IMR-90 (cell line): ENCODE measurements around the gene RASGRP3. TPM values are rescaled to one million over a fixed set of nuclear protein-coding genes. Genes with fewer than 3 reads are reported as not detected.

Source experiments
- ATAC-seq: fragments of 200-7000 bp; cut with Tn5 transposase; 2 replicates; pipeline ENCODE4 v1.9.1; 2020; ENCODE audit warnings: low read depth, mild to moderate bottlenecking, moderate library complexity
- BruUV-seq: library from RNA; stranded (reverse); fragments of 400-500 nt; replicated peaks from 2 replicates; lab custom pipeline; 2021; lab: Mats Ljungman, UMichigan
- CTCF ChIA-PET: fragments of 300-600 bp; formaldehyde crosslinking; extraction: SDS; loops from one replicate; lab custom pipeline; 2021; ENCODE audit warnings: antibody characterized with exemption; lab: Yijun Ruan, JAX
- POLR2A ChIA-PET: fragments of 300-600 bp; sonication (Branson Sonifier 250); formaldehyde crosslinking; loops from one replicate; lab custom pipeline; 2022; ENCODE audit warnings: antibody characterized with exemption; ENCODE audit not compliant: unreplicated experiment; lab: Charles Lee
- DNase-seq: peaks from one replicate; pipeline ENCODE4 v3.0.0; 2013
- H2AFZ ChIP-seq: replicated peaks from 2 replicates; pipeline ENCODE3; 2013; ENCODE audit warnings: low read length, mild to moderate bottlenecking; ENCODE audit not compliant: poor library complexity
- H2AK5ac ChIP-seq: 2 replicates; pipeline ENCODE4 v1.6.1; 2013; ENCODE audit warnings: low read depth, low read length, inconsistent platforms
- H2AK9ac ChIP-seq: replicated peaks from 2 replicates; pipeline ENCODE3; 2013; ENCODE audit warnings: mild to moderate bottlenecking, low read depth, low read length, moderate library complexity; ENCODE audit not compliant: poor library complexity
- H2BK120ac ChIP-seq: 2 replicates; pipeline ENCODE4 v1.6.1; 2013; ENCODE audit warnings: low read depth, low read length, inconsistent platforms
- H2BK15ac ChIP-seq: 3 replicates; pipeline ENCODE4 v1.6.1; 2013; ENCODE audit warnings: low read depth, low read length, inconsistent platforms
- H2BK20ac ChIP-seq: 2 replicates; pipeline ENCODE4 v1.6.1; 2013; ENCODE audit warnings: low read depth, mild to moderate bottlenecking, inconsistent platforms, low read length, moderate library complexity
- H2BK5ac ChIP-seq: 2 replicates; pipeline ENCODE4 v1.6.1; 2013; ENCODE audit warnings: mild to moderate bottlenecking, low read depth, low read length, inconsistent platforms; ENCODE audit not compliant: poor library complexity, severe bottlenecking
- H3K14ac ChIP-seq: replicated peaks from 2 replicates; pipeline ENCODE4 v1.6.1; 2013; ENCODE audit warnings: low read depth, low read length, inconsistent platforms
- H3K18ac ChIP-seq: 2 replicates; pipeline ENCODE4 v1.6.1; 2013; ENCODE audit warnings: low read depth, low read length, control low read depth
- H3K23ac ChIP-seq: 2 replicates; pipeline ENCODE4 v1.6.1; 2013; ENCODE audit warnings: low read depth, low read length, inconsistent platforms
- H3K27ac ChIP-seq: 2 replicates; pipeline ENCODE4 v1.5.1; 2013; ENCODE audit warnings: mild to moderate bottlenecking, control low read depth, low read length; ENCODE audit not compliant: insufficient read depth
- H3K27me3 ChIP-seq: 2 replicates; pipeline ENCODE4 v1.6.1; 2013; ENCODE audit warnings: low read length; ENCODE audit not compliant: control insufficient read depth, insufficient read depth
- H3K36me3 ChIP-seq: 2 replicates; pipeline ENCODE4 v1.6.1; 2013; ENCODE audit warnings: low read length, mixed read lengths; ENCODE audit not compliant: control insufficient read depth, insufficient read depth
- H3K4ac ChIP-seq: 2 replicates; pipeline ENCODE4 v1.6.1; 2013; ENCODE audit warnings: low read depth, low read length, inconsistent platforms
- H3K4me1 ChIP-seq: 2 replicates; pipeline ENCODE4 v1.6.1; 2013; ENCODE audit warnings: low read length, mixed read lengths; ENCODE audit not compliant: control insufficient read depth, insufficient read depth
- H3K4me2 ChIP-seq: 2 replicates; pipeline ENCODE4 v1.6.1; 2013; ENCODE audit warnings: low read depth, mild to moderate bottlenecking, control low read depth, low read length, moderate library complexity
- H3K4me3 ChIP-seq: 2 replicates; pipeline ENCODE4 v1.5.1; 2013; ENCODE audit warnings: low read depth, mild to moderate bottlenecking, control low read depth, low read length, moderate library complexity; ENCODE audit not compliant: insufficient read depth
- H3K56ac ChIP-seq: 2 replicates; pipeline ENCODE4 v1.6.1; 2013; ENCODE audit warnings: low read length, inconsistent platforms; ENCODE audit not compliant: insufficient read depth; ENCODE audit errors: extremely low read depth
- H3K79me1 ChIP-seq, 2 experiments: 2 replicates each; pipeline ENCODE4 v1.6.1; 2013; ENCODE audit warnings: low read length in 2 of 2, inconsistent platforms in 1 of 2, low read depth in 1 of 2
- H3K9ac ChIP-seq: 2 replicates; pipeline ENCODE4 v1.6.1; 2013; ENCODE audit warnings: low read depth, low read length, control low read depth
- H3K9me1 ChIP-seq: 2 replicates; pipeline ENCODE4 v1.6.1; 2013; ENCODE audit warnings: low read length, inconsistent platforms; ENCODE audit not compliant: insufficient read depth
- H3K9me3 ChIP-seq: 2 replicates; pipeline ENCODE4 v1.6.1; 2013; ENCODE audit warnings: low read length; ENCODE audit not compliant: control insufficient read depth, insufficient read depth
- H4K20me1 ChIP-seq: 2 replicates; pipeline ENCODE4 v1.6.1; 2013; ENCODE audit warnings: low read length, inconsistent platforms; ENCODE audit not compliant: insufficient read depth
- H4K5ac ChIP-seq: 2 replicates; pipeline ENCODE4 v1.6.1; 2013; ENCODE audit warnings: mild to moderate bottlenecking, low read depth, low read length, control low read depth
- H4K8ac ChIP-seq, 2 experiments: 2 replicates each; pipeline ENCODE4 v1.6.1; 2013; ENCODE audit warnings: low read depth in 2 of 2, low read length in 2 of 2, control low read depth in 1 of 2, inconsistent platforms in 1 of 2
- H4K91ac ChIP-seq: 2 replicates; pipeline ENCODE4 v1.6.1; 2013; ENCODE audit warnings: low read depth, low read length, inconsistent platforms; ENCODE audit not compliant: insufficient read depth
- BHLHE40 ChIP-seq: fragments of 150-350 bp; IDR thresholded peaks from 2 replicates; pipeline ENCODE4 v1.6.1; 2016; ENCODE audit warnings: mild to moderate bottlenecking, low read depth, low read length
- CHD1 ChIP-seq: IDR thresholded peaks from 2 replicates; pipeline ENCODE4 v1.6.1; 2012; ENCODE audit warnings: low read depth, low read length, improper control_type of control experiment
- ELK1 ChIP-seq: fragments of 150-350 bp; IDR thresholded peaks from 2 replicates; pipeline ENCODE4 v1.6.1; 2016; ENCODE audit warnings: low read depth, mild to moderate bottlenecking, low read length, moderate library complexity, borderline replicate concordance
- FOS ChIP-seq: fragments of 150-350 bp; IDR thresholded peaks from 2 replicates; pipeline ENCODE4 v1.6.1; 2016; ENCODE audit warnings: low read depth, low read length
- MAFK ChIP-seq: IDR thresholded peaks from 2 replicates; pipeline ENCODE4 v1.6.1; 2012; ENCODE audit warnings: low read depth, low read length, improper control_type of control experiment
- MXI1 ChIP-seq: IDR thresholded peaks from 2 replicates; pipeline ENCODE4 v1.6.1; 2012; ENCODE audit warnings: low read depth, mild to moderate bottlenecking, low read length, moderate library complexity, borderline replicate concordance
- NFE2L2 ChIP-seq: fragments of 150-350 bp; IDR thresholded peaks from 2 replicates; pipeline ENCODE4 v1.6.1; 2016; ENCODE audit warnings: low read depth, mild to moderate bottlenecking, low read length
- RFX5 ChIP-seq: IDR thresholded peaks from 2 replicates; pipeline ENCODE4 v1.8.0; 2012; ENCODE audit warnings: low read depth, mild to moderate bottlenecking, low read length, moderate library complexity
- WGBS, 2 experiments: methylation state at CpG; one replicate each; pipeline versions ENCODE4 v1.1.5 to v1.1.7; 2013; ENCODE audit warnings: missing lambda C conversion rate in 2 of 2; ENCODE audit not compliant: insufficient read length in 1 of 2; ENCODE audit errors: extremely low coverage in 2 of 2; 5-methylcytosine and 5-hydroxymethylcytosine counted together
- dilution Hi-C: fragments of 300-500 bp; cut with HindIII; formaldehyde crosslinking; loops from one replicate; pipeline ENCODE4 v1.14.3; 2018; ENCODE audit warnings: low sequenced_read_pairs; ENCODE audit not compliant: unreplicated experiment
- in situ Hi-C: fragments of 300-500 bp; cut with MboI; formaldehyde crosslinking; loops from 3 replicates; pipeline ENCODE4 v1.14.3; 2019; ENCODE audit warnings: low sequenced_read_pairs, inconsistent platforms, mixed read lengths
- intact Hi-C: fragments of 100-400 bp; cut with micrococcal nuclease; formaldehyde crosslinking; loops from 2 replicates; pipeline ENCODE4 v1.10.0; 2022
- polyA plus RNA-seq, 3 experiments: library from polyadenylated mRNA; depleted of rRNA; stranded (reverse); fragments of >200 nt; gene quantifications; 2 replicates each; pipeline ENCODE4 v1.2.3, GENCODE V29; 2012; ENCODE audit warnings: low replicate concordance in 1 of 3
- total RNA-seq: library from RNA; depleted of rRNA; stranded (reverse); fragments of >200 nt; gene quantifications from 2 replicates; pipeline ENCODE4 v1.2.3, GENCODE V29; 2012
- TF ChIP-seq, protein P1 (sequence below): fragments of 150-350 bp; IDR thresholded peaks from 2 replicates; pipeline ENCODE4 v1.6.1; 2017; ENCODE audit warnings: mild to moderate bottlenecking, antibody characterized with exemption, low read length, low read depth
- TF ChIP-seq, protein P2 (sequence below): conservative IDR thresholded peaks from 2 replicates; pipeline ENCODE4 v1.5.1; 2012; ENCODE audit warnings: mild to moderate bottlenecking, low read depth, low read length, improper control_type of control experiment

The RASGRP3 gene
- total and polyA plus RNA-seq, 2 of the 4 experiments (the other 2 are of a cell fraction) = 1.7 to 3.0 TPM

- Histone ChIP-seq H2AFZ (no peak overlapping the region), H4K91ac (no peak overlapping the region), H3K4ac (no peak overlapping the region), H2BK120ac (no peak overlapping the region), H3K79me1 (peaks cover 18 to 24% of the 10 kb centered on the region in 2 experiments), H2AK9ac (no peak overlapping the region), H3K23ac (no peak overlapping the region), H2AK5ac (no peak overlapping the region), H2BK15ac (no peak overlapping the region), H4K5ac (no peak overlapping the region), H2BK20ac (no peak overlapping the region), H3K27ac (no peak overlapping the region), H3K27me3 (no peaks in the 10 kb centered on the region), H3K14ac (no peak overlapping the region), H3K9me1 (peaks cover 2% of the 10 kb centered on the region; the same call in 1 of the 2 replicates), H3K9me3 (no peaks in the 10 kb centered on the region), H3K9ac (no peak overlapping the region), H3K18ac (no peak overlapping the region), H3K4me2 (no peak overlapping the region), H4K8ac (no peak overlapping the region), H3K36me3 (peaks cover 28% of the 10 kb centered on the region), H3K4me3 (no peak overlapping the region), H2BK5ac (no peak overlapping the region), H4K20me1 (peaks cover 4% of the 10 kb centered on the region; the same call in 1 of the 2 replicates), H3K4me1 (peaks cover 4% of the 10 kb centered on the region; the same call in 1 of the 2 replicates), H3K56ac (no peak overlapping the region)
- in situ Hi-C loops (no loop called here), dilution Hi-C loops (no loop called here), intact Hi-C loops (loop anchor here (5.0 to 10.0 kb wide), 4 partner anchors 452 to 622 kb away; no protein-coding TSS in a partner anchor)
- WGBS, 2 experiments = no CpG with 5 or more reads among the region's 2 CpGs
- TF ChIP-seq RFX5 = no peak
- TF ChIP-seq MXI1 = no peak
- no peak for TF ChIP-seq BHLHE40
- TF ChIP-seq, protein P1, sequence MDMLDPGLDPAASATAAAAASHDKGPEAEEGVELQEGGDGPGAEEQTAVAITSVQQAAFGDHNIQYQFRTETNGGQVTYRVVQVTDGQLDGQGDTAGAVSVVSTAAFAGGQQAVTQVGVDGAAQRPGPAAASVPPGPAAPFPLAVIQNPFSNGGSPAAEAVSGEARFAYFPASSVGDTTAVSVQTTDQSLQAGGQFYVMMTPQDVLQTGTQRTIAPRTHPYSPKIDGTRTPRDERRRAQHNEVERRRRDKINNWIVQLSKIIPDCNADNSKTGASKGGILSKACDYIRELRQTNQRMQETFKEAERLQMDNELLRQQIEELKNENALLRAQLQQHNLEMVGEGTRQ = no peak
- no peak for TF ChIP-seq FOS
- no peak for TF ChIP-seq CHD1
- no peak for TF ChIP-seq NFE2L2
- TF ChIP-seq ELK1 = no peak
- TF ChIP-seq, protein P2, sequence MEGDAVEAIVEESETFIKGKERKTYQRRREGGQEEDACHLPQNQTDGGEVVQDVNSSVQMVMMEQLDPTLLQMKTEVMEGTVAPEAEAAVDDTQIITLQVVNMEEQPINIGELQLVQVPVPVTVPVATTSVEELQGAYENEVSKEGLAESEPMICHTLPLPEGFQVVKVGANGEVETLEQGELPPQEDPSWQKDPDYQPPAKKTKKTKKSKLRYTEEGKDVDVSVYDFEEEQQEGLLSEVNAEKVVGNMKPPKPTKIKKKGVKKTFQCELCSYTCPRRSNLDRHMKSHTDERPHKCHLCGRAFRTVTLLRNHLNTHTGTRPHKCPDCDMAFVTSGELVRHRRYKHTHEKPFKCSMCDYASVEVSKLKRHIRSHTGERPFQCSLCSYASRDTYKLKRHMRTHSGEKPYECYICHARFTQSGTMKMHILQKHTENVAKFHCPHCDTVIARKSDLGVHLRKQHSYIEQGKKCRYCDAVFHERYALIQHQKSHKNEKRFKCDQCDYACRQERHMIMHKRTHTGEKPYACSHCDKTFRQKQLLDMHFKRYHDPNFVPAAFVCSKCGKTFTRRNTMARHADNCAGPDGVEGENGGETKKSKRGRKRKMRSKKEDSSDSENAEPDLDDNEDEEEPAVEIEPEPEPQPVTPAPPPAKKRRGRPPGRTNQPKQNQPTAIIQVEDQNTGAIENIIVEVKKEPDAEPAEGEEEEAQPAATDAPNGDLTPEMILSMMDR = no peak
- no peak for TF ChIP-seq MAFK
- ChIA-PET POLR2A (no interaction called here), CTCF (interaction anchor here (1.3 kb wide), 1 partner anchor 145 kb away, joined by 3 read pairs; no protein-coding TSS in a partner anchor)
- no TSS peak for BruUV-seq
- ATAC-seq (no peak), DNase-seq (no peak)
These were observed 110.3 kb downstream of the RASGRP3 start for GRCh38 chr2:33586766-33587165.
